Thyroid gland (tissue), 4 donors: ENCODE measurements around the gene H2AZ2.

Experiments
- POLR2A ChIP-seq, 2 donors: fragments of 450-650 bp; IDR thresholded peaks; one replicate each; pipeline ENCODE4 v1.6.1; 2017; ENCODE audit warnings: antibody characterized with exemption in 2 of 2, mild to moderate bottlenecking in 2 of 2, moderate library complexity in 1 of 2
- TF ChIP-seq, protein P1 (sequence below), 6 experiments: fragments of 200-600 bp in 3 of 6; fragments of 450-650 bp in 3 of 6; sonication (generic) in 3 of 6; IDR thresholded peaks; one replicate each; pipeline ENCODE4 v1.5.1; 2016 to 2019; ENCODE audit warnings: antibody characterized with exemption in 6 of 6, mild to moderate bottlenecking in 2 of 6, inconsistent platforms in 1 of 6, moderate library complexity in 1 of 6

DNA sequence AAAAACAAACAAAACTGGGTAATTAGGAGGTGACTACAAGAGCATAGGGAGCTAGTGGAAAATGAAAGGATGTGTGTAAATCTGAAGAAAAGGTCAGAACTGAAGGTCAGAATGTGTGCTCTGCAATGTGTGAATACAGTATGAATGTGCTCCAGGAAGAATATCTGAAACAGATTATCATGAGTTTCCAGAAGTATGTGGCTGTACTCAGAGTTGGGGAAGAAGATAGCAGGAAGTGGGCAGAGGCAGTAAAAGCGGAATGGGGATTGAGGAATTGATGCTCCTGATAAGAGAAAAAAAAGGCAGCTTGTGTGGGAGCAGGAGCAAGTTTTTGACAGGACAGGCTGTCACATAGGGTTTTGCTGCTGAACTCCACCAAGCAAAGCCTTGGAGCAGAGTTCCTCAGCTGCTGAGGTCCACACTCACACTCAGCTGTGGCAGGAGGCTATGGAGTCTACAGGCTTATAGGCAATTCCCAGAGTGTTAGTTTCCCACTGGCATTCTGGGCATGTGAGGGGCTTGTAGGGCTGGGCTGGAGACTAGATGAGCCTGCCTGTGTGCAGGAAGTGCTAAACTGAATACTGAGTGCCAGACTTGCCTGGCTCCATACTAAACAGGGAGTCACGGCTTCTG lies 22.9 kb downstream of the H2AZ2 start:
- TF ChIP-seq, protein P1, sequence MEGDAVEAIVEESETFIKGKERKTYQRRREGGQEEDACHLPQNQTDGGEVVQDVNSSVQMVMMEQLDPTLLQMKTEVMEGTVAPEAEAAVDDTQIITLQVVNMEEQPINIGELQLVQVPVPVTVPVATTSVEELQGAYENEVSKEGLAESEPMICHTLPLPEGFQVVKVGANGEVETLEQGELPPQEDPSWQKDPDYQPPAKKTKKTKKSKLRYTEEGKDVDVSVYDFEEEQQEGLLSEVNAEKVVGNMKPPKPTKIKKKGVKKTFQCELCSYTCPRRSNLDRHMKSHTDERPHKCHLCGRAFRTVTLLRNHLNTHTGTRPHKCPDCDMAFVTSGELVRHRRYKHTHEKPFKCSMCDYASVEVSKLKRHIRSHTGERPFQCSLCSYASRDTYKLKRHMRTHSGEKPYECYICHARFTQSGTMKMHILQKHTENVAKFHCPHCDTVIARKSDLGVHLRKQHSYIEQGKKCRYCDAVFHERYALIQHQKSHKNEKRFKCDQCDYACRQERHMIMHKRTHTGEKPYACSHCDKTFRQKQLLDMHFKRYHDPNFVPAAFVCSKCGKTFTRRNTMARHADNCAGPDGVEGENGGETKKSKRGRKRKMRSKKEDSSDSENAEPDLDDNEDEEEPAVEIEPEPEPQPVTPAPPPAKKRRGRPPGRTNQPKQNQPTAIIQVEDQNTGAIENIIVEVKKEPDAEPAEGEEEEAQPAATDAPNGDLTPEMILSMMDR (IDR thresholded peaks at IDR 0.05), result no peak
- TF ChIP-seq POLR2A (IDR thresholded peaks at IDR 0.05), result no peak
